ENCODE data around the gene MT1X. TPM values are rescaled to one million over a fixed set of nuclear protein-coding genes. Genes with fewer than 3 reads are reported as not detected.

The MT1X gene
- total RNA-seq, 1 experiment from 2014 or later, result 18.9 TPM

GRCh38 chr16:56728027-56728426, 45.8 kb downstream of the MT1X start:
- TF ChIP-seq EZH2 (IDR thresholded peaks at IDR 0.05; ENCODE audit: low read depth) (no peak), CTCF (conservative IDR thresholded peaks at IDR 0.05) (no peak)
- Histone ChIP-seq H3K36me3 (ENCODE audit: low read depth) (no peaks in the 10 kb centered on the region), H3K9me2 (ENCODE audit: insufficient read depth) (no peaks in the 10 kb centered on the region), H2AFZ (no peak overlapping the region), H3K4me2 (no peak overlapping the region), H3F3A (ENCODE audit: insufficient read depth, low read depth) (no peaks in the 10 kb centered on the region; the same call in 1 of the 2 replicates), H3K79me2 (ENCODE audit: low read depth) (peaks cover 30% of the 10 kb centered on the region), H3K9me3 (ENCODE audit: insufficient read depth, low read depth) (no peaks in the 10 kb centered on the region), H4K20me1 (ENCODE audit: insufficient read depth) (peaks cover 9% of the 10 kb centered on the region; the same call in 1 of the 2 replicates), H3K27me3 (ENCODE audit: insufficient read depth, low read depth) (no peaks in the 10 kb centered on the region), H3K4me1 (replicated peaks; ENCODE audit: insufficient read depth) (peaks cover 17% of the 10 kb centered on the region), H3K27ac (no peak overlapping the region), H3K4me3 (no peak overlapping the region)
- POLR2A ChIA-PET (ENCODE audit: unreplicated experiment), result no interaction called here
- intact Hi-C loops (cut with micrococcal nuclease; ENCODE audit: unreplicated experiment), result no loop called here
- DNase-seq, result no peak
- CTCF ChIA-PET, result no interaction called here
- no TSS peak for BruUV-seq (replicated peaks)

GRCh38 chr16:56728980-56729734, 46.9 kb downstream of the MT1X start:
- intact Hi-C loops (cut with micrococcal nuclease; ENCODE audit: unreplicated experiment), result no loop called here
- Histone ChIP-seq H3K4me3 (peak overlapping the region; percentile 93), H3K4me1 (replicated peaks; ENCODE audit: insufficient read depth) (peaks cover 17% of the 10 kb centered on the region), H4K20me1 (ENCODE audit: insufficient read depth) (peaks cover 9% of the 10 kb centered on the region; the same call in 1 of the 2 replicates), H3K27me3 (ENCODE audit: insufficient read depth, low read depth) (no peaks in the 10 kb centered on the region), H3K9me3 (ENCODE audit: insufficient read depth, low read depth) (no peaks in the 10 kb centered on the region), H3K9me2 (ENCODE audit: insufficient read depth) (no peaks in the 10 kb centered on the region), H3K36me3 (ENCODE audit: low read depth) (no peaks in the 10 kb centered on the region), H3K27ac (peak overlapping the region; percentile 62), H3F3A (ENCODE audit: insufficient read depth, low read depth) (no peaks in the 10 kb centered on the region; the same call in 1 of the 2 replicates), H2AFZ (peak overlapping the region; percentile 90), H3K4me2 (peak overlapping the region; percentile 92), H3K79me2 (ENCODE audit: low read depth) (peaks cover 41% of the 10 kb centered on the region)
- DNase-seq, result no peak
- ChIA-PET CTCF (interaction anchor here (0.6 kb wide), 2 partner anchors 116 to 395 kb away, joined by 3 to 5 read pairs; no protein-coding TSS in a partner anchor), POLR2A (ENCODE audit: unreplicated experiment) (interaction anchor here (0.6 to 0.7 kb wide), 3 partner anchors 46 to 1119 kb away, joined by 3 read pairs; no protein-coding TSS in a partner anchor)
- BruUV-seq (replicated peaks), result TSS peak; percentile 91
- TF ChIP-seq EZH2 (IDR thresholded peaks at IDR 0.05; ENCODE audit: low read depth), result no peak
- no peak for TF ChIP-seq CTCF (conservative IDR thresholded peaks at IDR 0.05)

- Histone ChIP-seq H3K4me3 (peak within 1 kb of the TSS; percentile 93), H3K4me2 (peak within 1 kb of the TSS; percentile 92), H3K9me3 (ENCODE audit: insufficient read depth, low read depth) (no peaks in the 10 kb centered on the region), H3K9me2 (ENCODE audit: insufficient read depth) (no peaks in the 10 kb centered on the region), H3K79me2 (ENCODE audit: low read depth) (peaks cover 46% of the 10 kb centered on the region), H3K4me1 (replicated peaks; ENCODE audit: insufficient read depth) (peaks cover 17% of the 10 kb centered on the region), H3F3A (ENCODE audit: insufficient read depth, low read depth) (no peaks in the 10 kb centered on the region; the same call in 1 of the 2 replicates), H3K27ac (peak within 1 kb of the TSS; percentile 62), H3K27me3 (ENCODE audit: insufficient read depth, low read depth) (no peaks in the 10 kb centered on the region), H2AFZ (peak within 1 kb of the TSS; percentile 90), H4K20me1 (ENCODE audit: insufficient read depth) (peaks cover 9% of the 10 kb centered on the region; the same call in 1 of the 2 replicates), H3K36me3 (ENCODE audit: low read depth) (no peaks in the 10 kb centered on the region)
- intact Hi-C loops (cut with micrococcal nuclease; ENCODE audit: unreplicated experiment), result no loop called here
- TF ChIP-seq CTCF (conservative IDR thresholded peaks at IDR 0.05), result no peak
- TF ChIP-seq EZH2 (IDR thresholded peaks at IDR 0.05; ENCODE audit: low read depth), result no peak
- ChIA-PET CTCF (interaction anchor here (0.6 kb wide), 2 partner anchors 116 to 394 kb away, joined by 3 to 5 read pairs; no protein-coding TSS in a partner anchor), POLR2A (ENCODE audit: unreplicated experiment) (interaction anchor here (0.6 to 0.7 kb wide), 3 partner anchors 47 to 1118 kb away, joined by 3 read pairs; no protein-coding TSS in a partner anchor)
- peak; percentile 85 to 88 for DNase-seq
- no TSS peak for BruUV-seq (replicated peaks)
Measured at GRCh38 chr16:56729735-56730662, 47.7 kb downstream of the MT1X start, which contains the start of gene NUP93. Gene NUP93, plus strand, starts transcription at chr16:56730129. Its CDS starts 18,119 bp downstream, at chr16:56748248.
